Omental fat pad (tissue), 4 donors: ENCODE data around the gene ZSCAN4. TPM values are rescaled to one million over a fixed set of nuclear protein-coding genes. Genes with fewer than 3 reads are reported as not detected.

Experiments used
- ATAC-seq: fragments of 150-250 bp; one replicate; pipeline ENCODE4 v1.9.1; 2016; ENCODE audit warnings: mild to moderate bottlenecking, moderate library complexity; ENCODE audit not compliant: low FRiP score
- DNase-seq: peaks from one replicate; pipeline ENCODE4 v3.0.0-alpha.2; 2019; ENCODE audit warnings: low spot score
- total RNA-seq, 4 donors: library from RNA; depleted of rRNA; stranded (reverse); fragments of >200 nt; gene quantifications; one replicate each; pipeline ENCODE4 v1.1.0, GENCODE V29; 2016
- TF ChIP-seq, protein P1 (sequence below), 3 donors: fragments of 450-650 bp; IDR thresholded peaks; one replicate each; pipeline ENCODE4 v1.5.1; 2016 to 2017; ENCODE audit warnings: antibody characterized with exemption in 3 of 3, mild to moderate bottlenecking in 3 of 3, moderate library complexity in 2 of 3

Gene ZSCAN4
- total RNA-seq, 4 donors from 2014 or later = not detected

GRCh38 chr19:57641715-57642234 is 27.0 kb upstream of the ZSCAN4 start:
- no peak for DNase-seq

GRCh38 chr19:57642396-57643046 is 26.2 kb upstream of the ZSCAN4 start:
- no peak for DNase-seq
- no peak for ATAC-seq
- TF ChIP-seq, protein P1, sequence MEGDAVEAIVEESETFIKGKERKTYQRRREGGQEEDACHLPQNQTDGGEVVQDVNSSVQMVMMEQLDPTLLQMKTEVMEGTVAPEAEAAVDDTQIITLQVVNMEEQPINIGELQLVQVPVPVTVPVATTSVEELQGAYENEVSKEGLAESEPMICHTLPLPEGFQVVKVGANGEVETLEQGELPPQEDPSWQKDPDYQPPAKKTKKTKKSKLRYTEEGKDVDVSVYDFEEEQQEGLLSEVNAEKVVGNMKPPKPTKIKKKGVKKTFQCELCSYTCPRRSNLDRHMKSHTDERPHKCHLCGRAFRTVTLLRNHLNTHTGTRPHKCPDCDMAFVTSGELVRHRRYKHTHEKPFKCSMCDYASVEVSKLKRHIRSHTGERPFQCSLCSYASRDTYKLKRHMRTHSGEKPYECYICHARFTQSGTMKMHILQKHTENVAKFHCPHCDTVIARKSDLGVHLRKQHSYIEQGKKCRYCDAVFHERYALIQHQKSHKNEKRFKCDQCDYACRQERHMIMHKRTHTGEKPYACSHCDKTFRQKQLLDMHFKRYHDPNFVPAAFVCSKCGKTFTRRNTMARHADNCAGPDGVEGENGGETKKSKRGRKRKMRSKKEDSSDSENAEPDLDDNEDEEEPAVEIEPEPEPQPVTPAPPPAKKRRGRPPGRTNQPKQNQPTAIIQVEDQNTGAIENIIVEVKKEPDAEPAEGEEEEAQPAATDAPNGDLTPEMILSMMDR (IDR thresholded peaks at IDR 0.05) = no peak

More at GRCh38 chr19:57641715-57642234, 27.0 kb upstream of the ZSCAN4 start:
- no peak for ATAC-seq
- TF ChIP-seq, protein P1 (IDR thresholded peaks at IDR 0.05) = no peak

DNA sequence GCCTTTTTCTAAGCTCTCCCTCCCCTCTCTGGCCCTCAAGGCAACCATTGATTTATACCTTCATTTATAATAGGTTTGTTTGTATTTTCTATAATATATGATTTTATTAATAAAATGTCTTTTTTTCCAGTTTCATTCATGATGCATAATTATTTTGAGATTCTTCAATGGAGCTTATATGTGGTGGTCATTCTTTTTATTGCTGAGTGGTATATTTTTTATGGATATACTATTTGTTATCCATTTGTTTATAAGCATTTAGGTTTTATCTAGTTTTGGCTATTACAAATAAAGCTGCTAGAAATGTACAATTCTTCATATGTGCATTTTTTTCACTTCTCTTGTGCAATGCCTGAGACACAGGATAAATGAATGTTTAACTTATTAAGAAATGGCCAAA is 25.0 kb upstream of the ZSCAN4 start:
- no peak for DNase-seq
- TF ChIP-seq, protein P1 (IDR thresholded peaks at IDR 0.05) = no peak

DNA sequence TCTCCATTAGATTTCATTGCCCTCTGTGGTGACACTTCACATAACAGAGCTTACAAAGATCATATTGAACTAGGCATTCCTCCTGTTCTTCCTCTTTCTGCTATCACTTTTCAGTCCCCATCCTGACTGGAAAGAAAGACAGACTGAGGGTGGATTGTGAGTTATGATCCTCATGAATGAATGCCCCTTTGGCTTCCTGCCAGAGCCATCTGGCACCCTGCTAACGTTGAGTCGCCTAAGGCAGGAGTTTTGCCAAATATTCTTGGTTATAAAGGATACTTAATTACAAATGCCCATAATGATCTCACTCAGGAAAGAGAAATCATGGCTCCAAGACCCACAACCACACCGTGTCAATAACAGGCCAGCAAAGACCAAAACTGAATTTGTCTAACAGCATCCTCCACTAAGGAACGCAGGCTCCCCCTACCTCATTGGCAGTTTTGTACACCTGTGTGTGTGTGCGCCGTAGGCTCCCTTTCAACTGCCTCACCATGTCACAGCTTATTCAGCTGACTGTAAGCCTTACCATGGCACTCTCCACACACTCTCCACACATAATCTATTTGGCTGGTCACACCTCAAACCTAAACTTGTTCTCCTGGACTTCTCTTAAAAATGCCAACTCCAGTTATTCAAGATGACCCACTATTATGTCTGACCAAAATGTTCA is 20.3 kb upstream of the ZSCAN4 start:
- DNase-seq = no peak

More for the DNA sequence above, 25.0 kb upstream of the ZSCAN4 start:
- ATAC-seq = no peak

DNA sequence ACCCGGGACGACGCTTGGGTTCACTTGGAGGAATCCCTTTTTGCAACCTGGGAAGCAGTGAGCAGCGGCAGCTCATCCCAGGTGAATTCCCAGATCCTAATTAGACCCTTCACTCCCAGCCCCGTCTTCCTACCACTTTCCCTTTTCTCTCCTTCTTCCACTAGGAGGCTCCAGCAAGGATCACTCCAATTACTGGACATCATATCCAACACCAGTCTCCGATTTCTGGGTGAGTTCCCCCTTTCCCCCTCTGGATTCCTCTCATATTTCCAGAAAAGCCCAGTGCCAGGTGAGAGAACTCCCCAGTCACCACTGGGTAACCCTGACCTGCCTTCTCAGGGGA is 17.1 kb upstream of the ZSCAN4 start:
- ATAC-seq = no peak

More for the DNA sequence above, 20.3 kb upstream of the ZSCAN4 start:
- TF ChIP-seq, protein P1 (IDR thresholded peaks at IDR 0.05) = no peak
- no peak for ATAC-seq

GRCh38 chr19:57653689-57654088 is 15.0 kb upstream of the ZSCAN4 start:
- TF ChIP-seq, protein P1 (IDR thresholded peaks at IDR 0.05) = no peak
- no peak for ATAC-seq
- no peak for DNase-seq

More for the DNA sequence above, 17.1 kb upstream of the ZSCAN4 start:
- no peak for DNase-seq
- TF ChIP-seq, protein P1 (IDR thresholded peaks at IDR 0.05) = no peak
